ENCODE results near the gene EFHC2.

The EFHC2 gene

GRCh38 chrX:44247468-44247867 is 96.0 kb downstream of the EFHC2 start:
- Histone ChIP-seq H3K4me3 (no peak overlapping the region), H3K27ac (no peak overlapping the region)
- TF ChIP-seq CTCF (IDR thresholded peaks at IDR 0.05): no peak
- DNase-seq (ENCODE audit: low spot score): no peak

GRCh38 chrX:44246826-44247225 is 96.6 kb downstream of the EFHC2 start:
- Histone ChIP-seq H3K27ac (no peak overlapping the region), H3K4me3 (no peak overlapping the region)
- DNase-seq (ENCODE audit: low spot score): no peak
- TF ChIP-seq CTCF (IDR thresholded peaks at IDR 0.05): no peak

- DNase-seq (ENCODE audit: low spot score): no peak
- Histone ChIP-seq H3K27ac (no peak overlapping the region), H3K4me3 (no peak overlapping the region)
- no peak for TF ChIP-seq CTCF (IDR thresholded peaks at IDR 0.05)
Measured at GRCh38 chrX:44245733-44246132, 97.7 kb downstream of the EFHC2 start.

GRCh38 chrX:44244008-44244407 is 99.5 kb downstream of the EFHC2 start:
- no peak for TF ChIP-seq CTCF (IDR thresholded peaks at IDR 0.05)
- Histone ChIP-seq H3K27ac (no peak overlapping the region), H3K4me3 (no peak overlapping the region)
- DNase-seq (ENCODE audit: low spot score): no peak

- DNase-seq (ENCODE audit: low spot score): no peak
- TF ChIP-seq CTCF (IDR thresholded peaks at IDR 0.05): no peak
- Histone ChIP-seq H3K4me3 (no peak overlapping the region), H3K27ac (no peak overlapping the region)
Measured at GRCh38 chrX:44241546-44241945, 101.9 kb downstream of the EFHC2 start.

- no peak for TF ChIP-seq CTCF (IDR thresholded peaks at IDR 0.05)
- no peak for DNase-seq (ENCODE audit: low spot score)
- Histone ChIP-seq H3K4me3 (no peak overlapping the region), H3K27ac (no peak overlapping the region)
Measured at GRCh38 chrX:44240036-44240435, 103.4 kb downstream of the EFHC2 start.

- Histone ChIP-seq H3K4me3 (no peak overlapping the region), H3K27ac (no peak overlapping the region)
- no peak for TF ChIP-seq CTCF (IDR thresholded peaks at IDR 0.05)
- DNase-seq (ENCODE audit: low spot score): no peak
Measured at GRCh38 chrX:44239036-44239435, 104.4 kb downstream of the EFHC2 start.
